ENCODE data around the gene GNPTG. TPM values are rescaled to one million over a fixed set of nuclear protein-coding genes. Genes with fewer than 3 reads are reported as not detected.
A peak's percentile ranks its signal among the peaks of the same experiment; 100 is the strongest.

The GNPTG gene
- total and polyA plus RNA-seq, 2 donors = 27.8 to 61.3 TPM

DNA sequence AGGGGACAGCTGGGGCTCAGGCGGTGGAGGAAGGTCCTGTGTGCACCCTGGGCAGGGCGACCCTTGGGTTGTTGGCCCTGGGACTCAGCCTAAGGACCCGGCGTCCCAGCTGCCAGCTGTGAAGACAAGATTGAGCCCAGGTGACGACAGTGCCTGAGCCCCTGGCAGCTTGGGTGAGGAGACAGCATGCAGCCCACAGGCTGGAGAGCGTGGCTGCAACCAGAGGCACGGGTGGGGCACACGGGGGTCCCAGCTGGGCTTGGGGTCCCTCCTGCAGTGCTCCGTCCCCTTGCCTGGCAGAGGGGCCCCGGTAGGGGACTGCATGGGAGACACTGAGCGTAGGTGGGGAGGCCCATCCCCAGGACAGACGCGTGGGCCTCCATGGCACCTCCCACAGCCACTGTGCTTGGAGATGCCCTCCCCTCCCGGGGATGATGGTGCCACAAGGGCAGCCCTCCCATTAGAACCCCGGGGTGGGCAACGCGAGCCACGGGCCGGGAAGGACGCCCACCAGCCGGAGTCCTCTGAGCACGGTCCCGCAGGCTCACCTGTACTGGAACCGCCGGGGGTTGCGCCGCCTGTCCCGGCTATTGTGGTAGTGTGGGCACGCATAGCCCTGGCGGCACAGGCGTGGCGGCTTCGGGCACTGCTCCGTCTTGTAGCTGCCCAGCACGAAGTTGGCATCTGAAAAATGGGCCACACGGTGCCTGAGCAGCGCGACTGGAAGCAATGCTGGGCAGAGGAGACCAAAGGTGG, 47.3 kb downstream of the GNPTG start:
- H3K36me3 ChIP-seq (ENCODE audit: control insufficient read depth in 2 of 2, insufficient read depth in 2 of 2, low read length in 1 of 2) = peaks cover 67 to 88% of the 10 kb centered on the region in 2 donors

DNA sequence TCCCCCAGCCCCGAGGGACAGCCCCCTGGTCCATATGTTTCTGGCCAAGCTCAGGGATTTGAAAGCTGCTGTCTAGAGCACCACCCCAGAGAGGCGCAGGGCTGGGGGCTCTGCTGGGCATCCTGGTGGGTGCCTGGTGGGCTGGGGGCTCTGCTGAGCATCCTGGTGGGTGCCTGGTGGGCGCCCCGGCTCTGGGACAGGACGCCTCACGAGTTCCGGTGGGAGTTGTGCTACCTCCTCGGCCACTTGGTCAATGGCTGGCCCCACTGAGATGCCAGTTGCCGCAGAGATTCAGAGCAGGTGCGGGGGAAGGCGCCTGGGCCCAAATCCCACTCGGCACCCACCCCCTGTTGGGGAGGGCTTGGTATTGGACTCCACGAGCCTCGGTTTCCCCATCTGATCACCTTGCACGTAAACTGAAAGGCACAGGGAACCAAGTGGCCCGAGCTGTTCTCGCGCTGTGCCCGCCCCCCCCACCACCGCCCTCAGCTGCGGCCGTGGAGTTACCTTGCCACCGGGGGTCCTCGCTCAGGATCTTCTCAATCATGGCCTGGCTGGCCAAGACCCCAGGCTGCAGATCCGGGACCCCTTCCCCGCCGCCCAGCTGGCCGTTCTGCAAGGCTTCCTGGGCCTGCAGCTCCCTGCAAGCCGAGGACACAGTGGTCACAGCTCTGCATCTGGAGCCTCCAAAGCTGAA, 49.5 kb downstream of the GNPTG start:
- no peak overlapping the region for H3K4me3 ChIP-seq (ENCODE audit: low read length in 2 of 2)
- DNase-seq (ENCODE audit: low read depth in 6 of 9, low spot score in 9 of 9) = no peak
- H3K9me3 ChIP-seq (ENCODE audit: control insufficient read depth in 2 of 2, insufficient read depth in 1 of 2, low read length in 1 of 2) = no peaks in the 10 kb centered on the region
- no peak overlapping the region for H3K27ac ChIP-seq (ENCODE audit: low read depth in 1 of 2, low read length in 1 of 2)
- peaks cover 77 to 83% of the 10 kb centered on the region in 2 donors for H3K36me3 ChIP-seq (ENCODE audit: control insufficient read depth in 2 of 2, insufficient read depth in 2 of 2, low read length in 1 of 2)
- WGBS = 96% methylated on average over 29 of the region's 29 CpGs
- no peaks in the 10 kb centered on the region for H3K4me1 ChIP-seq (ENCODE audit: control insufficient read depth in 2 of 2, insufficient read depth in 2 of 2, low read length in 2 of 2)
- H3K27me3 ChIP-seq (ENCODE audit: control insufficient read depth in 2 of 2, insufficient read depth in 1 of 2, low read length in 1 of 2) = no peaks in the 10 kb centered on the region

More for the DNA sequence above, 47.3 kb downstream of the GNPTG start:
- no peak overlapping the region for H3K4me3 ChIP-seq (ENCODE audit: low read length in 2 of 2)
- no peaks in the 10 kb centered on the region for H3K27me3 ChIP-seq (ENCODE audit: control insufficient read depth in 2 of 2, insufficient read depth in 1 of 2, low read length in 1 of 2)
- H3K9me3 ChIP-seq (ENCODE audit: control insufficient read depth in 2 of 2, insufficient read depth in 1 of 2, low read length in 1 of 2) = no peaks in the 10 kb centered on the region
- H3K27ac ChIP-seq (ENCODE audit: low read depth in 1 of 2, low read length in 1 of 2) = no peak overlapping the region
- WGBS = 98% methylated on average over 38 of the region's 38 CpGs
- no peak for DNase-seq (ENCODE audit: low read depth in 6 of 9, low spot score in 9 of 9)
- H3K4me1 ChIP-seq (ENCODE audit: control insufficient read depth in 2 of 2, insufficient read depth in 2 of 2, low read length in 2 of 2) = no peaks in the 10 kb centered on the region

DNA sequence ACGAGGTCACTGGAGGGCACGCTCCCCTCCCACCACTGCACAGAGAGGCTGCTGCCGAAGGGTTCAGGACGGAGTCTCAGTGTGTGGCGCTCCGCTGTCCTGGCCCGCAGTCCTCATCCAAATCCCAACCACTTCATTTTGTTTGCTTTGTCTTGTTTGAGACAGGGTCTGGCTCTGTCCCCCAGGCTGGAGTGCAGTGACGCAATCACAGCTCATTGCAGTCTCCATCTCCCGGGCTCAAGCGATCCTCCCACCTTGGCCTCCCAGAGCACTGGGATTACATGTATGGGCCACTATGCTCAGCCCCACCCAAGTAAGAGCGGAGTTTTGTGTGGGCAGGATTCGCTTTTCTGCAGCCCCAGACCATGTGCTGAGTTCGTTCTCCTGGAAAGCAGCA, 50.0 kb downstream of the GNPTG start:
- no peak overlapping the region for H3K4me3 ChIP-seq (ENCODE audit: low read length in 2 of 2)
- no peak overlapping the region for H3K27ac ChIP-seq (ENCODE audit: low read depth in 1 of 2, low read length in 1 of 2)
- no peaks in the 10 kb centered on the region for H3K4me1 ChIP-seq (ENCODE audit: control insufficient read depth in 2 of 2, insufficient read depth in 2 of 2, low read length in 2 of 2)
- H3K27me3 ChIP-seq (ENCODE audit: control insufficient read depth in 2 of 2, insufficient read depth in 1 of 2, low read length in 1 of 2) = no peaks in the 10 kb centered on the region
- WGBS = 96% methylated on average over 13 of the region's 13 CpGs
- H3K9me3 ChIP-seq (ENCODE audit: control insufficient read depth in 2 of 2, insufficient read depth in 1 of 2, low read length in 1 of 2) = no peaks in the 10 kb centered on the region
- no peak for DNase-seq (ENCODE audit: low read depth in 6 of 9, low spot score in 9 of 9)
- H3K36me3 ChIP-seq (ENCODE audit: control insufficient read depth in 2 of 2, insufficient read depth in 2 of 2, low read length in 1 of 2) = peaks cover 81% of the 10 kb centered on the region in 2 donors

DNA sequence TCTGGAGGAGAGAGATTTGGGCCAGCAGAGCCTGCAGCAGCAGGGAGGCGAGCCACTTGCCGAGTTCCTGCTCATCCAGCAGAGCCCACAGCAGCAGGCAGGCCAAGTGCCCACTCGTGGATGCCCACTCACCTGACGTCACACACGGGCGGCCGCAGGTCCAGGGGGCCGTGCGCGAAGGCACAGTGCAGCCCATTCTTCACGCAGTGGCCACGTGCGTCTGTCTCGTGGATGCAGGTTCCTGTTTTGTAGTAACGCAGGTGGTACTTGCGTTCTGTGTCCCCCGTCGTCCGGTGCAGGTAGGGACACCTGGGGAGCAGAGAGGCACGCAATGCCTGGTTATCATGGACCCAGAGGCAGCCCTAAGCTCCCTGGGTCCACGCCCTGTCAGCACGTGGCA, 51.3 kb downstream of the GNPTG start:
- Histone ChIP-seq H3K9me3 (ENCODE audit: control insufficient read depth in 2 of 2, insufficient read depth in 1 of 2, low read length in 1 of 2) (no peaks in the 10 kb centered on the region), H3K36me3 (ENCODE audit: control insufficient read depth in 2 of 2, insufficient read depth in 2 of 2, low read length in 1 of 2) (peaks cover 80 to 82% of the 10 kb centered on the region in 2 donors), H3K4me3 (ENCODE audit: low read length in 2 of 2) (no peak overlapping the region), H3K4me1 (ENCODE audit: control insufficient read depth in 2 of 2, insufficient read depth in 2 of 2, low read length in 2 of 2) (peaks cover 4 to 6% of the 10 kb centered on the region in 2 donors), H3K27ac (ENCODE audit: low read depth in 1 of 2, low read length in 1 of 2) (no peak overlapping the region), H3K27me3 (ENCODE audit: control insufficient read depth in 2 of 2, insufficient read depth in 1 of 2, low read length in 1 of 2) (no peaks in the 10 kb centered on the region)
- WGBS = 99% methylated on average over 22 of the region's 22 CpGs
- no peak for DNase-seq (ENCODE audit: low read depth in 6 of 9, low spot score in 9 of 9)

DNA sequence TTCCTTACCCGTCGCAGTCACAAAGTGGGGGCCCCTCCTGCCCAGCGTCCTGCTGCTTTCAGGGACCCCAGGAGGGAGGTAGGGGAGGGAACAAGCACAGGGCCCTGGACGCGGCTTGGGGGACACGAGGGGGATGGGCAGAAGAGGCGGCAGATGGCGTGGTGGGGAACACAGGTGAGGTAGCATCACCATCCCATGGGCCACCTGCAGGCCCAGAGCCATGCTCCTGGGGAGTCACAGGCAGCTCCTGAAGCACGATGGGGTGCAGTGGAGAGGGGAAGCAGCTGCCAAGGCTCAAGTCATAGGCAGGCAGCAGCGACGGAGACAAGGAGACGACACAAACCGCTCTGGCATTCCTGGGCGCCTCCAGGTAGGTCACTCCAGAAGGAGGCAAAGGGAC, 52.0 kb downstream of the GNPTG start:
- Histone ChIP-seq H3K4me1 (ENCODE audit: control insufficient read depth in 2 of 2, insufficient read depth in 2 of 2, low read length in 2 of 2) (peaks cover 8 to 12% of the 10 kb centered on the region in 2 donors), H3K36me3 (ENCODE audit: control insufficient read depth in 2 of 2, insufficient read depth in 2 of 2, low read length in 1 of 2) (peaks cover 73 to 75% of the 10 kb centered on the region in 2 donors)
- WGBS = 96% methylated on average over 14 of the region's 14 CpGs

DNA sequence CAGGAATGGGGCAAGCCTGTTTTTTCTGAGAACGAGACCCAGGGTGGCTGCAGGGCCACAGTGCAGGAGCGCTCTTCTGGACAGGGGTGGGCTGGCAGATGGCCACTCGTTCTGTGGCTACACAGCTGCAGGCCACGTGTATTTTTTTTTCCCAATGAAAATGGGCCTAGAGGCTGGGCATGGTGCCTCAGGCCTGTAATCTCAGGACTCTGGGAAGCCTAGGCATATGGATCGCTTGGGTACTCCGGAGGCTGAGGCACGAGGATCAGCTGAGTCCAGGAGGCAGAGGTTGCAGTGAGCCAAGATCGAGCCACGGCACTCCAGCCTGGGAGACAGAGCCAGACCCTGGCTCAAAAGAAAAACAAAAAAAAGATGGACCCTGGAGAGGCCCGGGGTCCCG, 56.0 kb downstream of the GNPTG start:
- Histone ChIP-seq H3K4me1 (ENCODE audit: control insufficient read depth in 2 of 2, insufficient read depth in 2 of 2, low read length in 2 of 2) (peaks cover 9 to 14% of the 10 kb centered on the region in 2 donors), H3K36me3 (ENCODE audit: control insufficient read depth in 2 of 2, insufficient read depth in 2 of 2, low read length in 1 of 2) (peaks cover 53 to 62% of the 10 kb centered on the region in 2 donors), H3K9me3 (ENCODE audit: control insufficient read depth in 2 of 2, insufficient read depth in 1 of 2, low read length in 1 of 2) (no peaks in the 10 kb centered on the region), H3K27me3 (ENCODE audit: control insufficient read depth in 2 of 2, insufficient read depth in 1 of 2, low read length in 1 of 2) (no peaks in the 10 kb centered on the region), H3K27ac (ENCODE audit: low read depth in 1 of 2, low read length in 1 of 2) (no peak overlapping the region), H3K4me3 (ENCODE audit: low read length in 2 of 2) (peak overlapping the region; percentile 29 to 56)
- DNase-seq (ENCODE audit: low read depth in 6 of 9, low spot score in 9 of 9) = no peak
- WGBS = 54% methylated on average over 11 of the region's 11 CpGs

More for the DNA sequence above, 52.0 kb downstream of the GNPTG start:
- Histone ChIP-seq H3K9me3 (ENCODE audit: control insufficient read depth in 2 of 2, insufficient read depth in 1 of 2, low read length in 1 of 2) (no peaks in the 10 kb centered on the region), H3K27ac (ENCODE audit: low read depth in 1 of 2, low read length in 1 of 2) (no peak overlapping the region), H3K4me3 (ENCODE audit: low read length in 2 of 2) (no peak overlapping the region), H3K27me3 (ENCODE audit: control insufficient read depth in 2 of 2, insufficient read depth in 1 of 2, low read length in 1 of 2) (no peaks in the 10 kb centered on the region)
- DNase-seq (ENCODE audit: low read depth in 6 of 9, low spot score in 9 of 9) = no peak

DNA sequence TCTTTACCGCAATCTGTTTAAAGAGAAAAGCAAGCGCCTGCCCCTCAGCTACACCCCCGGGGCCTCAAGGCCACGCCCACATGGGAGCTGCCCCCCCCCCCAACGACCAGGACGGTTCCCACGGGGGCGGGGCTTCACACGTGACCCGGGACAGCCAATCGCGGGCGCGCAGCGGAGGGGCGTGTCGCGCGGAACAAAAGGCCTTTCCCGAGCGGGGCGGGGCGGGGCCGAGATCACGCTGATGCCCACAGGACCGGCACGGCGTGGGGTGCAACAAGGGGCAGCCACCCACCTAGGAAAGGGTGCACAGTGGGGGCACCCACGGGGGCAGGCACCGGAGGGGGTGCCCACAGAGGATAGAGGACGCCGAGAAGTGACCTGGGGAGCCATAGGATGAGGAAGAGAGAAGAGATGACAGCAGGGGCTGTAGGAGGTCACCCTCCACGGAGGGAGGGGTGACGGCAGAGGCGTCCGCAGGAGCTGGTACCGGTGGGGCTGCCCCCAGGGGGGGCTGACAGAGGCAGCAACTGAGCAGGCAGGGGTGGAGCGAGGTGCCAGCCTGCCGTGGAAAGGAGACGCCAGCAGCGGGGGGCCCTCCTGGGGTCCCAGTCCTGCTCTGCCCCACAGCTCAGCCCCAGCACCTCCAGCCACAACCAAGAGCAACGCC, 56.6 kb downstream of the GNPTG start:
- WGBS = 8% methylated on average over 42 of the region's 42 CpGs
- Histone ChIP-seq H3K36me3 (ENCODE audit: control insufficient read depth in 2 of 2, insufficient read depth in 2 of 2, low read length in 1 of 2) (peaks cover 50 to 59% of the 10 kb centered on the region in 2 donors), H3K4me1 (ENCODE audit: control insufficient read depth in 2 of 2, insufficient read depth in 2 of 2, low read length in 2 of 2) (peaks cover 9 to 20% of the 10 kb centered on the region in 2 donors), H3K27ac (ENCODE audit: low read depth in 1 of 2, low read length in 1 of 2) (peak overlapping the region in 1 of 2 donors; percentile 43), H3K27me3 (ENCODE audit: control insufficient read depth in 2 of 2, insufficient read depth in 1 of 2, low read length in 1 of 2) (no peaks in the 10 kb centered on the region), H3K4me3 (ENCODE audit: low read length in 2 of 2) (peak overlapping the region; percentile 29 to 56), H3K9me3 (ENCODE audit: control insufficient read depth in 2 of 2, insufficient read depth in 1 of 2, low read length in 1 of 2) (no peaks in the 10 kb centered on the region)
- DNase-seq (ENCODE audit: low read depth in 6 of 9, low spot score in 9 of 9) = peak; percentile 68 to 96 (median 88)

DNA sequence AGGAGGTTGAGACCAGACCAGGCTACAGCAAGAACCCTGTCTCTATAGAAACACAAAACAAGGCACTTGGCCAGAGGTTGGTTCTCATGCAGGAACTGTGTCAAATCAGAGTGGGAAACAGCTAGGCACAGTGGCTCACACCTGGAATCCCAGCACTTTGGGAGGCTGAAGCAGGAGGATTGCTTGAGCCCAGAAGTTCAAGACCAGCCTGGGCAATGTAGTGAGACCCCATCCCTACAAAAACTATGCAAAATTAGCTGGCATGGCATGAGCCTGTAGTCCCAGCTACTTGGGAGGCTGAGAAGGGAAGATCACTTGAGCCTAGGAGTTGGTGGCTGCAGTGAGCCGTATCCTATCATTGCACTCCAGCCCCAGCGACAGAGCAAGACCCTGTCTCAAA, 61.1 kb downstream of the GNPTG start:
- no peak overlapping the region for H3K4me3 ChIP-seq (ENCODE audit: low read length in 2 of 2)
- peaks cover 22 to 35% of the 10 kb centered on the region in 2 donors for H3K36me3 ChIP-seq (ENCODE audit: control insufficient read depth in 2 of 2, insufficient read depth in 2 of 2, low read length in 1 of 2)
- H3K27me3 ChIP-seq (ENCODE audit: control insufficient read depth in 2 of 2, insufficient read depth in 1 of 2, low read length in 1 of 2) = no peaks in the 10 kb centered on the region
- H3K9me3 ChIP-seq (ENCODE audit: control insufficient read depth in 2 of 2, insufficient read depth in 1 of 2, low read length in 1 of 2) = no peaks in the 10 kb centered on the region
- WGBS = 97% methylated on average over 2 of the region's 2 CpGs
- H3K4me1 ChIP-seq (ENCODE audit: control insufficient read depth in 2 of 2, insufficient read depth in 2 of 2, low read length in 2 of 2) = peaks cover 12 to 28% of the 10 kb centered on the region in 2 donors
- no peak overlapping the region for H3K27ac ChIP-seq (ENCODE audit: low read depth in 1 of 2, low read length in 1 of 2)
- DNase-seq (ENCODE audit: low read depth in 6 of 9, low spot score in 9 of 9) = no peak
